Hematopoietic multipotent progenitor cell treated with erythropoietin and hydrocortisone succinate and interleukin-3 and kit ligand, for 8 days (in vitro differentiated cells): ENCODE results near the gene TP53I3.
A peak's percentile ranks its signal among the peaks of the same experiment; 100 is the strongest.
"Not testable (repeated sequence)": the region's sequence is repeated elsewhere in the genome, so short reads cannot be mapped to it uniquely, and the experiment has no call there.

Source experiments
- DNase-seq: peaks from one replicate; pipeline ENCODE4 v3.0.0-alpha.2; 2015

TP53I3 gene

DNA sequence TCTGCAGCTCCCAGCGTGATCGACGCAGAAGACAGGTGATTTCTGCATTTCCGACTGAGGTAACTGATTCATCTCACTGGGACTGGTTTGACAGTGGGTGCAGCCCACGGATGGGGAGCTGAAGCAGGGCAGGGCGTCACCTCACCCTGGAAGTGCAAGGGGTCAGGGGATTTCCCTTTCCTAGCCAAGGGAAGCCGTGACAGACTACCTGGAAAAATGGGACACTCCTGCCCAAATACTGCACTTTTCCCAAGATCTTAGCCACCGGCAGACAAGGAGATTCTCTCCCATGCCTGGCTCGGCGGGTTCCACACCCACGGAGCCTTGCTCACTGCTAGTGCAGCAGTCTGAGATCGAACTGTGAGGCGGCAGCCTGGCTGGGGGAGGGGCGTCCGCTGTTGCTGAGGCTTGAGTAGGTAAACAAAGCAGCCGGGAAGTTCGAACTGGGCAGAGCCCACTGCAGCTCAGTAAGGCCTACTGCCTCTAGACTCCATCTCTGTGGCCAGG, 10.6 kb upstream of the TP53I3 start:
- not testable (repeated sequence) for DNase-seq

DNA sequence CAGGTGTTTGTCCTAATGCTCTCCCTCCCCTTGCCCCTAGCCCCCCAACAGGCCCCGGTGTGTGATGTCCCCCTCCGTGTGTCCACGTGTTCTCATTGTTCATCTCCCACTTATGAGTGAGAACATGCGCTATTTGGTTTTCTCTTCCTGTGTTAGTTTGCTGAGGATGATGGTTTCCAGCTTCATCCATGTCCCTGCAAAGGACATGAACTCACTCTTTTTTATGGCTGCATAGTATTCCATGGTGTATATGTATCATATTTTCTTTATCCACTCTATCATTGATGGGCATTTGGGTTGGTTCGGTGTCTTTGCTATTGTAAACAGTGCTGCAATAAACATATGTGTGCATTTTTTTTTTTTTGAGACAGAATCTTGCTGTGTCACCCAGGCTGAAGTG, 8.6 kb upstream of the TP53I3 start:
- not testable (repeated sequence) for DNase-seq

DNA sequence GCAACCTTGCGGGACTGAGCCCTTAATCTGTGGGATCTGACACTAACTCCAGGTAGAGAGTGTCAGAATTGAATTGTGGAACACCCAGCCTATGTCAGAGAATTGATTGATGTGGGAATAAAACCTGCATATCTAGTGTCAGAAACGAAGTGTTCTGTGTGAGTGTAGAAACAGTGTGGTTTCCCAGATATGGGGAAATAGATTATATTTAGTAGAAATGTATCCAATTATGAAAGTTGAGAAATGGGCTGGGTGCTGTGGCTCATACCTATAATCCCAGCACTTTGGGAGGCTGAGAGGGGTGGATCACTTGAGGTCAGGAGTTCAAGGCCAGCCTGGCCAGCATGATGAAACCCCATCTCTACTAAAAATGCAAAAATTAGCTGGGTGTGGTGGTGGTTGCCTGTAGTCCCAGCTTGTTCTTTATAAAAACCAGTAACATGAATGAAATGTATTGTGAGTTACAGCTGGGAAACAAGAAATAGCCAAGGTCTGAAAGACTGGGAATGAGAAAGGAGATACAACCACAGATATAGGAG, 4.3 kb upstream of the TP53I3 start:
- DNase-seq: no peak

DNA sequence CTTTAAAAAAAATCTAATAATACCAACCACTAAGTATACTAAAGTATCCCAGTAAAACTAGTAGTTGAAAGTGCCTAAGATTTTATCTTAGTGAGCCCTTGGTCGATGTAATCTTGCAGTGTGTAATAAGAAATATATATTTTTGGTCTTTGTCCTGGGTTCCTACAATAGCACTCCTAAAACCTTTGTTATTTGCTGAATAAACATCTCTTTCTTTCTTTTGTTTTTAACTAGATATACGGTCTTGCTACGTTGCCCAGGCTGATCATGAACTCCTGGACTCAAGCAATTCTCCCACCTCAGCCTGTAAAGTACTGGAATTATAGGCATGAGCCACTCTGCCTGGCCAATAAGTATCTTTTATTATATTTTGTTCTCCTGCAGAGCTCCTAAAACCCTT, 2.4 kb upstream of the TP53I3 start:
- no peak for DNase-seq

DNA sequence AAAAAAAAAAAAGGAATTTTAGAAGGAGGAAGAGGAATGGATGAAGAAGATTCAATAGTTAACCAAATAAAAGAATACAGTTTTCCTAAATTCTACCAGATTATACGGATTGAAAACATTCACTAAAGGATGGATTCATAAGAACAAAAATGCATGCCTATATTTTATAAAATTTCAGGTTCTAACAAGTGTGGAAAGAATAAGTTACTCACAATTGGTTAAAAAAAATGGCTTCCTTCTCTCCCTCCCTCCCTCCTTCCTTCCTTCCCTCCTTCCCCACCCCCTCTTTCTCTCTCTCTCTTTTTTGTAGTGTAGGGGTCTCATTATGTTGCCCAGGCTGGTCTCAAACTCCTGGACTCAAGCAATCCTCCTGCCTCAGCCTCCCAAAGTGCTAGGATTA, 1.6 kb upstream of the TP53I3 start:
- no peak for DNase-seq

DNA sequence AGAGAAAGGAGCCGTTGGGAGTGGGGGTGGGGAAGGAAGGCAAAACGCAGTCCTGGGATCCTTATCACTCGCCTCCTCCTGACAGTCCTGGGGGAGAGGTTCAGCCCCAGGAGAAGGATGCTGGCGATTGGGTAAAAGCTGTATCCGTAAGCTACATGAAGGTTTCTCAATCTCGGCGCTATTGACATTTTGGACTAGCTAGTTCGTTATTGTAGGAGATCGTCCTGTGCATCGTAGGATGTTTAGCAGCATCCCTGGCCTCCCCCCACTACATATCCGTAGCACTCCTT, 511 bp upstream of the TP53I3 start:
- DNase-seq: no peak

DNA sequence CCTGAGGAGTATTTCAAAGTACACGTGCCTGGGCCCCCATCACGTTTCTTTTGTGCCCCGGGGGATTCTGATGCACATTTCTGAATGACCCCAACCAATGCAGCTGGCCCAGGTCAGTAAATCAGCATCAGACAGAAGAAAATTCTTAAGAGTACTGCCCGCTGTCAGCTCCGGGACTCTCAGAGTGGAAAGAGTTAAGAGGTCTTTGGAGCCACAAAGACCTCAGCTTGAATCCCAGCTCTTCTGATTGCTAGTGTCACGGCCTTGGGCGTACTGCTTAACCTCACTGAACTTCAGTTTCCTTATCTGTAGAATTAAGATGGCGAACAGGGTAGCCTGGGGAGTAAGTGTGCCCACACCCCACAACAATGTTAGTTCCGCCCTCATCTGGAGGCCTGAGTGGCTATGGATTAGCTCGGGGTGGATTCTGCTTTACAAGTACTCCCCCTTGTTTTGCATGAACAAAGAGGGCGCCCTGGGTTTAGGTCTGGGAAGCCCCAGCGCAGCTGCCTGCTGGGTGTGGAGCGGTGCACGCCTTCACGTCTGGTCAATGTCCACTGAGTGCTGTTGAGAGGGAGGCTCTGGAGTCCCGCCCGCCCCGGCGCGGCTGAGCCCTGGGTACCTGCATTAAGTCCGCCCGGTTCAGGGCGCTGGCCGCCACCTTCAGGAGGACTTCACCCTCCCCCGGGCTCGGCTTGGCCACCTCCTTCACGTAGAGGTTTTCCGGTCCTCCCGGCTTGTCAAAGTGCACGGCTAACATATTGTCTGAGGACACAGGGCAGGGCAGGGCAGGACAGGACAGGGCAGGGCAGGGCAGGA, 858 bp downstream of the TP53I3 start:
- peak; percentile 98 for DNase-seq

DNA sequence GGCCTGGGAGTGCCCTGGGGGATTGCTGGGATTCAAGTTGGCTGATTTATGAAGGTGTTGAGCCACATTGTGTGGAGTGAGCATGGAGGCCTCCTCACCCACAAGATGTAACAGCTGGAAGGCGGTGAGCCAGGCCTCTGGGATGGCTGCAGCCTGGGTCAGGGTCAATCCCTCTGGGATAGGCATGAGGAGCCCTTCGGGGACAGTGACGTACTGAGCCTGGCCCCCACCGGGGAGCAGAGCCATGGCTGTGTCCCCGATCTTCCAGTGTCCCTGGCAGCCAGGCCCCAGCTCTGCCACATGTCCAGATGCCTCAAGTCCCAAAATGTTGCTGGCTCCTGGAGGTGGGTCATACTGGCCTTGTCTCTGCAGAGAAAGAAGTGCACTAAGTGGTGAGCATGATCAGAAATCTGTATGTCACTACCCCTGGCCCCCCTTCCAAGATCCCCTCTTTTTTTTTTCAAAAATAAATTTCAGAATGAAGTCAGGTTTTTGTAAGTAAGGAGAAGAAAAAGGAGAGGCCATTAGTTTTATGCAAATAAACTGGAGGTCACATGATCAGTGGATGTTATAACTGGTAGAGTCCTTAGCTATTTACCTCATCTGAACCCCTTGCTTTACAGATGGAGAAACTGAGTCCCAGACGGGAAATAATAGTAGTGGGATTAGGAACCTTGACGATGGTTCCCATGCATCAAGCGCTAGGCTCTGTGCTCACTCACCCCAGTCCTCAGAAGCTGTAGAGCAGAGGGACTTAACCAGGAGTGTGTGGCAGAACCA, 1.7 kb downstream of the TP53I3 start:
- DNase-seq: no peak

DNA sequence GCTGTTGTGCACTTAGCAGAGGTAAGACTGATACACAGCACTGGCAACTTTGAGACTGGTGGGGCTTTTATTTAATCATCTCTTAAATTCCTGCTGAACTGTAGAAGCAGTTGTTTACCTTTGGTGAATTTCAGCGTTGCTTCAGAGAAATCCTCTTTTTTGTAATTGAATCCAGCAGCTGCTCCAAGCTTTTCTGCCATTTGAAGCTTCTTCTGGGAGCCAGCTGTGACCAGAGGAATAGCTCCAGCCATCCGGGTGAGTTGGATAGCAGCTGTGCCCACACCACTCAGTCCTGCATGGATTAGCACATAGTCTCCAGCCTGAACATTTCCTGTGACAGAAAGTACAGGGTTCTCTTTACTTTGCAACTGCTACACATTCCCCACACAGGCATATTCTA, 3.9 kb downstream of the TP53I3 start:
- no peak for DNase-seq

DNA sequence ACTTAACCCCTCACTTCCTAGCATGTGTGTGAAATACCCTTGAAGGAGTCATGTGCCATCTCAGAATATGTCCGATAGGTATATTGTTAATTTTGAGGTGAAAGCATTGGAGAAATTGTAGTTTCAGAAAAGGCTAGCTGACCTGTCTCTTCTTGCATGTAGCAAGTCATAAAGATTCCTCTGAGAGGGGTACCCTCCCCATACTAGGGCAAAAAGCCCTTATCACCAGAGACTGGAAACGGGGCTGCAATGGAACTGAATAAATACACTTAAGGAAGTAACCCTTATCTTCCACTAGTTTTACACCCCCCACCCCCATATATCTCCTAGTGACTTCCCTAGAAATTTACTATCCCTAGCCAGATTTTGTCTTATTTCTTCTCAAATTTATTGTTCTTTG, 6.8 kb downstream of the TP53I3 start:
- no peak for DNase-seq

DNA sequence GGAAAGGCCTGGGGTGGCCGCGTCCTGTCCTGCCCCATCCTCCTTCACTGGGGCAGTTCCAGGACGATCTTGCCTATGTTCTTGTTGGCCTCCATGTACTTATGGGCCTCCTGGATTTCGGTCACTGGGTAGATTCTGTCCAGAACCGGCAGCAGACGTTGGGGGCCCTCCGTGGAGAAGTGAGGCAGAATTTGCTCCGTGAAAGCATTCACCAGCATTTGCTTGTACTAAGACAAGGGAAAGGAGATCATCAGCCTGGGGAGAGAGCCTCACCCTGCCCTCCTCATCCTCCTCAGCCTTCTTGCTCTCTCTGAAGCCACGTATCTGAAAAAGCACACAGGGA, 7.1 kb downstream of the TP53I3 start:
- peak; percentile 35 for DNase-seq

DNA sequence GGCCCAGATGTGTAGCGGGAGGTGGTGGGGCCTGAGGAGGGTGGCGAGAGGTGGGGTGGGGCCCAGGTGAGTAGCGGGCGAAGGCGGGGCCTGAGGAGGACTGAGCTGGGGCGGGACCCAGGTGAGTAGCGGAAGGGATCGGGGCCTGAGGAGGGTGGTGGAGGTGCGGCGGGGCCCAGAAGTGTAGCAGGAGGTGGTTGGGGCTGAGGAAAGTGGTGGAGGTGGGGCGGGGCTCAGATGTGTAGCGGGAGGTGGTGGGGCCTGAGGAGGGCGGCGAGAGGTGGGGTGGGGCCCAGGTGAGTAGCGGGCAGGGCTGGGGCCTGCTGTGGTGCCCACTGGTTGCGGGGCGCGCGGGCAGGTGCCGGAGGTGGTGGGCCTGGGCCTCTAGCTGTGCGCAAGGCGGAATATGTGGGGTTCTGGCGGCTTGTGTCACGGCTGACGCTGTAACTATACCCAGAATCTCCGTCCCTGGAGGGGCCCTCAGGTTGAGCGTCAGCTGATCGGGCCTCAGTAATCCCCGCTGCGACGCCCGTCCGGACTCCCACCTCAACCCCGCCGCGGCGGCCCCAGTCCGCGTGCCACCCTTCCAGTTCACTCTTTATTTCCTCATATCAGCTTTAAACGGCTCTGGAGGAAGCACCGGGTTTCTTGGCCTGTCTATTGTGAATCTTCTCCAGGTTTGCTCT, 7.6 kb downstream of the TP53I3 start:
- DNase-seq: peak; percentile 44

DNA sequence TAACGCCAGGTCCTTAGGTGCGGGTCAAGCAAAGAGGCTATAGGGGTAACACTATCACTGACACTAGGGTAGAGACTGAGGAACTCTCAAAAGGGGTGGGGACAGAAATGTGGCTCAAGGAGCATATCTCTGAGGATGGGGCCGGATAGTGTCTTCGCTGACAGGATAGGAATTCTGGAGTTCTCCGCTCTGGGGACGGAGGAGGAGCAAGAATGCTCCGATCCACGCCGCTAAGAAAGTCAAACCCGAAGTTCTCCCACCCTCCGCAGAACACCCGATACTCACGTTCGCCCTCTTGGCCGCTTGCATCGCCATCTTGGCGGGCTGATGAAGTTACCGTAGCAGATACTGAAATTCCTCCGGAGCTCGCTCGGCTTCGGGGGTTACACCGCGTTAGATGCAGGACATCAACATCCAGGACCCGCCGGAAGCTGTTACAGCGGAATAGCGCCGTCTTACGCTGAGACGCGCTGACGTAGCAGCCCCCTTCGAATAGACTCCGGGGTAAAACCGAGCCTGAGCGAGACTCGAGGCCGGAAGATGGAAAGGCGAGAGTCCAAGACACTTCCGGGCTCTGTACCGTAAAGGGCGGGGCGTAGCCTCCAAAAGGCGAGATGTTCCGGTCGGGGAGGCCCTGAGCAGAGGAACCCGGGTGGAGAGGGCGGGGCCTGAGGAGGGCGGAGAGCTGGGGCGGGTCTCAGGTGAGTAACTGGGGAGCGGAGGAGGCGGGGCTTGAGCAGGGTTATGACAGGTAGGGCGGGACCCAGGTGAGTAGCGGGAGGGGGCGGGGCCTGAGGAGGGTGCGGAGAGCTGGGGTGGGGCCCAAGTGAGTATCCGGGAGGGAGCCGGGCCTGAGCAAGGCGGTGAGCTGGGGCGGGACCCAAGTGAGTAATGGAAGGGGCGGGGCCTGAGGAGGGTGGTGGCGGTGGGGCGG, 8.5 kb downstream of the TP53I3 start, which contains the start of gene SF3B6:
SF3B6 (minus strand) TSS at position 412 of the 934 bp plus-strand sequence; CDS start at position 315, 97 bp downstream.
- peak; percentile 99 for DNase-seq

DNA sequence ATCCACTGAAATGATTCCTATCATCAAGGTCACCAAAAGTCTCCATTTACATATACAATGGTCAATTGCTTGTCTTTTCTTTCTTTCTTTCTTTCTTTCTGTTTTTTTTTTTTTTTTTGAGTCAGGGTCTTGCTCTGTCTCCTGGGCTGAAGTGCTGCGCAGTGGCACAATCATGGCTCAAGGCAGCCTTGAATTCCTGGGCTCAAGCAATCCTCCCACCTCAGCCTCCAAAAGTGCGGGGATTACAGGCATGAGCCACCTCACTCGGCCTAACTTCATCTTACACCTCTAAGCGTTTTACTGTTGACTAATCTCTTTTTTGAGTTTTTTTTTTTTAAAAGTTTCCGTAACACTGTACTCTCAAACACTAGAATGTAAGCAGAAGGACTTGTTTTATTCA, 9.4 kb downstream of the TP53I3 start:
- DNase-seq: no peak

DNA sequence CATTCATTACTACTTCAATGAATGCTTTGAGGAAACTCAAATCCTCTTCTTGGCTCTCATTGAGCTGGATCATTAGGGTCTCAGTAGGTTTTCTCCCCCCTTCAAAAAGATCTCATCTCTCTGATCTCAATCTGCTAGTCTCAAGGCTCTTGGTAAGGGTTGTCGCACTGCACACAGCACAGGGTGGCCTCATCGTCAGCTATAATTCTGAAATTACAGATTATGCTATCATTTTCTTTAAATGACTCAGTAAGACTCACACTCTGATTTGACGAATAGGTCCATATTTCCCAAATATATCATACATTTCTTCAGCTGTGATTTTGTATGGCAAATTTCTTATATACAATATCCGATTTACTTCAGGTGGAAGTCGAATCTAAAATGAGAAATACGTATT, 10.8 kb downstream of the TP53I3 start:
- DNase-seq: no peak

DNA sequence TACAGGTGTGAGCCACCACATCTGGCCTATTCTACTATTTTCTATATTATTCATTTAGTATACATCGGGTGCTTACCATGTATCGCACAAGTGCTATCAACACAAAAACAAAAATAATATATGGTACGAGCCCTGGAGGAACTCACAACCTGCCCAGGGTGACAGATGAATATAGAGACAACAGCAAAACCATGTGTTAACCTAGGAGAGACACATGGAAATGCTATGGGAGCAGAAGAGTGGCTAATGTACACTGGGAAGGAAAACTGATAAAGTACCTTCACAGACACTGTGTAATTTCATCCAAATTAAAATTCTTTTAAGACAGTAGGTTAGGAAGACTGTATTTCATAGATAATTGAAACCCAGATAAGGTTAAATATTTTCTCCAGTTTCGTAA, 12.4 kb downstream of the TP53I3 start:
- DNase-seq: no peak

DNA sequence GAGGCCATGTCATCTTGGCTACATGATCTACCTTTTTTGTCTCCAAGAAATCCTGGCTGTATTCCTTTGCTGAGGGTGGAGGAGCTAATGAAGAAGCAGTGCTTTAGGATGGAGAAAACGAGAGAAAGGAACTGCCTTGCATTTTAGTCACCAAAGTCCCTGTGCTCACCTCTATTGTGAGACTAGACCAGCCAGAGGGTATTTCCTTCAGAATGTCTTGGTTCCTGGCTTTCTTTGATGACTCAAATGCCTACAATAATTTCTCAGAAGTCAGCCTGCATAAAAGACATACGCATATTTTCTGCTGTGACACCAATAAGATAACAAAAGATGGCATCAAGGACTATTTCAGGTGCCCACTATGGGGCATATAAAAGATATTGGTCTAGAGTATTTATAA, 19.3 kb downstream of the TP53I3 start:
- DNase-seq: no peak

DNA sequence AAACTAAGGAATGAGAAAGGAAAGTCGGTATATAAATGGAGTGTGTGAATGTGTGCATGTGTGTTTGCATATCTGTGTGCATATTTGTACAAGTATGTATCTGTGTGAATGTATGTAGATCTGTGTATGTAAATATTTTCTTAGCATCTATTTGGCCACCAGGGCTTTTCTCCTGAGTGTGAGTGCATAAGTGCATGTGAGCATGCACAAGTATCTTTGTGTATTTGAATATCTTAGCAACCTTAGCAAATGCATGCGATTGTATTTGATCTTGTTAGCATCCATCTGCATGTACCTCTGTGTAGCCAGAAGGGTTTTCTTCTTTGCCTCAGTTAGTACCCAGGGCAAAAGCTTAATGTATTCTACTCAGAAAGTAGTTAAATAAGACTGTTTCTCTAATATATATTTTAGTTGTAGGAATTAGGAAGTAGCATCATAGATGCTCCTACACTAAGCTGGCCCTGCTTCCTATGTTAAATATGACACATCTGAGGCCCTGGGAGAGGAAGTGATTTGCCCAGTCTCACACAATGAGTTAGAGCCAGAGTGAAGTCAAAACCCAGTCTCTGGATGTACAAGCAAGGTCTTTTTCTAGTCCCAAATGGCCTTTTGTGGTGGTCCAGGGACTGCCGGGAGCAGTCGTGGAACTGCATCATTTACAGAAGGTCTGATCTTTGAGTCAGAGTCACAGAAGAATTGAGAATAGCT, 25.9 kb downstream of the TP53I3 start:
- no peak for DNase-seq

DNA sequence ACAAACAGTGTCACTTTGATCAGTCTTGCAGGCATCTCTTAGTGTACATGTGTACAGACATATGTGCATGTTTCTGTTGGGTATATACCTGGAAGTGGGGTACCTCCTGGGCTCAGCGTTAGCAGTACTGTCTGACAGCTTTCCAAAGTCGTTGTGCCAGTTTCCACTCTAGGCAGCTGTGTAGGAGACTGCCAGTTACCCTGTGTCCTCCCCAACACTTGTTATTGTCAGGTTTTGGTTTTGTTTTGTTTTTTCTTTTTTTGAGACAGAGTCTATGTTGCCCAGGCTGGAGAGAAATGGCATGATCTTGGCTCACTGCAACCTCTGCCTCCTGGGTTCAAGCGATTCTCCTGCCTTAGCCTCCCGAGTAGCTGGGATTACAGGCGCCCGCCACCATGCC, 28.9 kb downstream of the TP53I3 start:
- DNase-seq: no peak

DNA sequence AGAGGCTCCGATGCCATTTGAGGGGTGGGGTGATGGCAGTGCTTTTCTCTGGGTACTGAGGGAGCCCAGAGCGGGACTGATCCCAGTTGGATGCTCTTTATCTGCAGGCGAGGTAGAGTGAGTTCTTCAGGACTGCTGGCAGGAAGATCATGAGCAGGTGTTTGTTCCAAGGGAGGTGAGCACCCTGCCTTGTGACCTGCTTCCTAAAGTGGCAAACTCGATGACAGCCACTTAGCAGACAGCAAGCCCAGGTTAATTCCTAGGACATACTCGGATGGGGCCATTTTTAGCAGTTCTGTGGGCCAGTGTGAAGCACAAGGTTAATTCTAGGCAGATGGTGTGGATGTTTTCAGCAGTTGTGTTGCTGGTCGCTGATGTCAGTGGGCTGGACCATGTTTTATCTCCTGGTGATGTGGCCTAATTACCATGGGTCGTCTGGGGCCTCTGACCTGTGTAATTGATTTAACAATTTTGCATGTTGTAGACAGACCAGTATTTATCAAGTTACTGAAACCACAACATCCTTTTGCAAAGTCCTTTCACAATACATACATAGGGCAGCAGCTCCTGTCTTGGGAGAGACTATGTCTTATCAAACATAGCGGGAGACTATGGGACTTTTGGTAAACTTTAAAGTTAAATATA, 30.1 kb downstream of the TP53I3 start:
- DNase-seq: no peak

DNA sequence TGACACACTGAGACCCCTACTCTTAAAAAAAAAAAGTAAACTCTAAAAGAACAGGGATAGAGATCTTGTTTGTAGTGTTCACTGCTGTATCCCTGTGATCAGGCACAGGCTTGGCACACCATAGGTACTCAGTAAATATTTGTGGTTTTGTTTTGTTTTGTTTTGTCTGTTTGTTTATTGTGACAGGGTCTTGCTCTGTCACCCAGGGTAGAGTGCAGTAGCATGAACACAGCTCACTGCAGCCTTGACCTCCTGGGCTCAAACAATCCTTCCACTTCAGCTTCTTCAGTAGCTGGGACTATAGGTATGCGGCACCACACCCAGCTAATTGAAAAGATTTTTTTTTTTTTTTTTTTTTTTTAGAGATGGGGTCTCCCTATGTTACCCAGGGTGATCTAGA, 31.7 kb downstream of the TP53I3 start:
- DNase-seq: no peak
